Testis (tissue), 2 donors: ENCODE measurements around the gene NUP153.

Experiments
- POLR2A ChIP-seq: fragments of 450-650 bp; IDR thresholded peaks from one replicate; pipeline ENCODE4 v1.6.1; 2017; ENCODE audit warnings: antibody characterized with exemption, mild to moderate bottlenecking, moderate library complexity
- TF ChIP-seq, protein P1 (sequence below), 3 experiments: fragments of 450-650 bp in 2 of 3; fragments of 200-600 bp in 1 of 3; sonication (generic) in 1 of 3; IDR thresholded peaks; one replicate each; pipeline ENCODE4 v1.5.1; 2016 to 2019; ENCODE audit warnings: antibody characterized with exemption in 3 of 3, mild to moderate bottlenecking in 2 of 3, moderate library complexity in 1 of 3

DNA sequence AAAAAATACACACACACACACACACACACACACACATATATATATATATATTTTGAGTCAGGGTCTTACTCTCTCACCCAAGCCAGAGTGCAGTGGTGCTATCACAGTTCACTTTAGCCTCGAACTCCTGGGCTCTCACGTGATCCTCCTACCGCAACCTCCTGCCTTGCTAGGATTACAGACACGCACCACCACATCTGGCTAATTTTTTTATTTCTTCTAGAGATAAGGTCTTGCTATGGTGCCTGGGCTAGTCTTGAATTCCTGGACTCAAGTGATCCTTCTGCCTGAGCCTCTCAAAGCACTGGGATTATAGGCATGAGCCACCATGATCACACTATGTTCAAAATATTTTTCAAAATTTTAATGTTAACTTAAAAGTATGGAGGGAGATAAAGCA, 43.5 kb downstream of the NUP153 start:
- TF ChIP-seq, protein P1, sequence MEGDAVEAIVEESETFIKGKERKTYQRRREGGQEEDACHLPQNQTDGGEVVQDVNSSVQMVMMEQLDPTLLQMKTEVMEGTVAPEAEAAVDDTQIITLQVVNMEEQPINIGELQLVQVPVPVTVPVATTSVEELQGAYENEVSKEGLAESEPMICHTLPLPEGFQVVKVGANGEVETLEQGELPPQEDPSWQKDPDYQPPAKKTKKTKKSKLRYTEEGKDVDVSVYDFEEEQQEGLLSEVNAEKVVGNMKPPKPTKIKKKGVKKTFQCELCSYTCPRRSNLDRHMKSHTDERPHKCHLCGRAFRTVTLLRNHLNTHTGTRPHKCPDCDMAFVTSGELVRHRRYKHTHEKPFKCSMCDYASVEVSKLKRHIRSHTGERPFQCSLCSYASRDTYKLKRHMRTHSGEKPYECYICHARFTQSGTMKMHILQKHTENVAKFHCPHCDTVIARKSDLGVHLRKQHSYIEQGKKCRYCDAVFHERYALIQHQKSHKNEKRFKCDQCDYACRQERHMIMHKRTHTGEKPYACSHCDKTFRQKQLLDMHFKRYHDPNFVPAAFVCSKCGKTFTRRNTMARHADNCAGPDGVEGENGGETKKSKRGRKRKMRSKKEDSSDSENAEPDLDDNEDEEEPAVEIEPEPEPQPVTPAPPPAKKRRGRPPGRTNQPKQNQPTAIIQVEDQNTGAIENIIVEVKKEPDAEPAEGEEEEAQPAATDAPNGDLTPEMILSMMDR (IDR thresholded peaks at IDR 0.05), result no peak
- no peak for TF ChIP-seq POLR2A
